ENCODE data around the gene TMEM204.

DNA sequence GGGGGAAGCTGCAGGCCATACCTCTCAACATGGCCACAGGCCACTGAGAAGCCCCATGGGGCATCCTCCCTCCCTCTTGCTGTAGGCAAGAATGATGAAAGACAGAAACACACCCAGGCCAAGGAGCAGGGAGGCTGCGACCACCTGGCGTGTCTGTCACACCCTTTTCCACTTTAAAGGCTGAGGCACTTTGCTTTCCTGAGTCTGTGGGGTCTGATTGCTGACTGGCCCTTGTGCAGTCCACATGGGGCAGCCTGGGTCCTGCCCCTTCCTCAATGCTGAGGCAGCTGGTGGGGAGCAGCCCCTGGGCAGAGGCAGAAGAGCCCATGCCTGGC is 8.7 kb downstream of the TMEM204 start:
- TF ChIP-seq BACH2 (CRISPR knock-in tag; IDR thresholded peaks at IDR 0.05; ENCODE audit: borderline replicate concordance) (no peak), GLIS3 (CRISPR knock-in tag; IDR thresholded peaks at IDR 0.05) (no peak), ISL1 (CRISPR knock-in tag; IDR thresholded peaks at IDR 0.05) (no peak), RARB (CRISPR knock-in tag; IDR thresholded peaks at IDR 0.05) (no peak), ZNF565 (CRISPR knock-in tag; conservative IDR thresholded peaks at IDR 0.05; ENCODE audit: low read depth) (no peak), ESRRG (CRISPR knock-in tag; IDR thresholded peaks at IDR 0.05) (no peak), ARNTL (CRISPR knock-in tag; IDR thresholded peaks at IDR 0.05; ENCODE audit: borderline replicate concordance, low read depth) (no peak), PPARA (CRISPR knock-in tag; IDR thresholded peaks at IDR 0.05; ENCODE audit: borderline replicate concordance) (no peak), TCF4 (CRISPR knock-in tag; IDR thresholded peaks at IDR 0.05; ENCODE audit: borderline replicate concordance) (no peak)
- TF ChIP-seq, protein P1, sequence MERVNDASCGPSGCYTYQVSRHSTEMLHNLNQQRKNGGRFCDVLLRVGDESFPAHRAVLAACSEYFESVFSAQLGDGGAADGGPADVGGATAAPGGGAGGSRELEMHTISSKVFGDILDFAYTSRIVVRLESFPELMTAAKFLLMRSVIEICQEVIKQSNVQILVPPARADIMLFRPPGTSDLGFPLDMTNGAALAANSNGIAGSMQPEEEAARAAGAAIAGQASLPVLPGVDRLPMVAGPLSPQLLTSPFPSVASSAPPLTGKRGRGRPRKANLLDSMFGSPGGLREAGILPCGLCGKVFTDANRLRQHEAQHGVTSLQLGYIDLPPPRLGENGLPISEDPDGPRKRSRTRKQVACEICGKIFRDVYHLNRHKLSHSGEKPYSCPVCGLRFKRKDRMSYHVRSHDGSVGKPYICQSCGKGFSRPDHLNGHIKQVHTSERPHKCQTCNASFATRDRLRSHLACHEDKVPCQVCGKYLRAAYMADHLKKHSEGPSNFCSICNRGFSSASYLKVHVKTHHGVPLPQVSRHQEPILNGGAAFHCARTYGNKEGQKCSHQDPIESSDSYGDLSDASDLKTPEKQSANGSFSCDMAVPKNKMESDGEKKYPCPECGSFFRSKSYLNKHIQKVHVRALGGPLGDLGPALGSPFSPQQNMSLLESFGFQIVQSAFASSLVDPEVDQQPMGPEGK (CRISPR knock-in tag; IDR thresholded peaks at IDR 0.05; ENCODE audit: borderline replicate concordance), result no peak
